Subcutaneous adipose tissue (tissue), 4 donors: ENCODE data around the gene ZNF791. TPM values are rescaled to one million over a fixed set of nuclear protein-coding genes. Genes with fewer than 3 reads are reported as not detected.

Experiments used
- CTCF ChIP-seq: fragments of 450-650 bp; IDR thresholded peaks from one replicate; pipeline ENCODE4 v1.5.1; 2016; ENCODE audit warnings: low read depth, mild to moderate bottlenecking, control low read depth, antibody characterized with exemption, moderate library complexity
- total RNA-seq, 4 donors: library from RNA; depleted of rRNA; stranded (reverse); fragments of >200 nt; gene quantifications; one replicate each; pipeline ENCODE4 v1.1.0, GENCODE V29; 2016

The ZNF791 gene
- total RNA-seq, 4 donors from 2014 or later, result 21.2 to 26.0 (median 24.9) TPM

- no peak for TF ChIP-seq CTCF
These were observed 39.2 kb downstream of the ZNF791 start for GRCh38 chr19:12649941-12650340.

GRCh38 chr19:12652219-12652618 is 41.5 kb downstream of the ZNF791 start:
- TF ChIP-seq CTCF, result no peak

- no peak for TF ChIP-seq CTCF
These were observed 44.8 kb downstream of the ZNF791 start for GRCh38 chr19:12655546-12655945.

GRCh38 chr19:12656899-12657571 is 46.3 kb downstream of the ZNF791 start:
- no peak for TF ChIP-seq CTCF

GRCh38 chr19:12657966-12658365 is 47.2 kb downstream of the ZNF791 start:
- no peak for TF ChIP-seq CTCF

- TF ChIP-seq CTCF, result no peak
These were observed 50.3 kb downstream of the ZNF791 start for GRCh38 chr19:12660980-12661379.

- no peak for TF ChIP-seq CTCF
These were observed 53.9 kb downstream of the ZNF791 start for GRCh38 chr19:12664406-12665280.
